GM13976 (cell line): Measurements from ENCODE around the gene ZZZ3.
A peak's percentile ranks its signal among the peaks of the same experiment; 100 is the strongest.
"Not testable (repeated sequence)": the region's sequence is repeated elsewhere in the genome, so short reads cannot be mapped to it uniquely, and the experiment has no call there.

Source experiments
- DNase-seq: peaks from one replicate; pipeline ENCODE4 v3.0.0; 2012; ENCODE audit warnings: low spot score
- CTCF ChIP-seq: IDR thresholded peaks from 2 replicates; pipeline ENCODE4 v1.5.1; 2012; ENCODE audit warnings: borderline replicate concordance, mild to moderate bottlenecking; ENCODE audit not compliant: insufficient read depth; ENCODE audit errors: extremely low read depth, missing control alignments, control extremely low read depth
- in situ Hi-C: fragments of 300-500 bp; cut with MboI; formaldehyde crosslinking; loops from one replicate; pipeline ENCODE4 v1.12.0; 2022; ENCODE audit warnings: low sequenced_read_pairs, mixed read lengths, inconsistent platforms; ENCODE audit not compliant: unreplicated experiment

ZZZ3 gene

GRCh38 chr1:77706321-77706720, 23.9 kb upstream of the ZZZ3 start:
- DNase-seq, result no peak
- in situ Hi-C loops, result no loop called here
- no peak for TF ChIP-seq CTCF

GRCh38 chr1:77704736-77705135, 22.3 kb upstream of the ZZZ3 start:
- no peak for TF ChIP-seq CTCF
- no peak for DNase-seq
- in situ Hi-C loops, result no loop called here

- in situ Hi-C loops, result loop anchor here (25.0 kb wide), 1 partner anchor 413 kb away; no protein-coding TSS in a partner anchor
- not testable (repeated sequence) for DNase-seq
Measured at GRCh38 chr1:77699673-77700072, 17.2 kb upstream of the ZZZ3 start.

GRCh38 chr1:77697441-77697840, 15.0 kb upstream of the ZZZ3 start:
- DNase-seq, result no peak
- in situ Hi-C loops, result loop anchor here (25.0 kb wide), 1 partner anchor 415 kb away; no protein-coding TSS in a partner anchor
- no peak for TF ChIP-seq CTCF

GRCh38 chr1:77688939-77689338, 6.5 kb upstream of the ZZZ3 start:
- in situ Hi-C loops, result loop anchor here (25.0 kb wide), 1 partner anchor 423 kb away; no protein-coding TSS in a partner anchor
- TF ChIP-seq CTCF, result no peak
- peak; percentile 38 for DNase-seq

GRCh38 chr1:77687519-77687906, 5.1 kb upstream of the ZZZ3 start:
- DNase-seq, result no peak
- peak; percentile 43 for TF ChIP-seq CTCF
- in situ Hi-C loops, result loop anchor here (25.0 kb wide), 1 partner anchor 425 kb away; no protein-coding TSS in a partner anchor

- in situ Hi-C loops, result loop anchor here (25.0 kb wide), 1 partner anchor 425 kb away; no protein-coding TSS in a partner anchor
- no peak for TF ChIP-seq CTCF
- no peak for DNase-seq
Measured at GRCh38 chr1:77686796-77687518, 4.5 kb upstream of the ZZZ3 start.
